Neural cell (in vitro differentiated cells): ENCODE data around the gene PTPRO. TPM values are rescaled to one million over a fixed set of nuclear protein-coding genes. Genes with fewer than 3 reads are reported as not detected.

Experiments used
- H2AFZ ChIP-seq: fragments of 200-600, 300-800 bp; sonication (generic), shearing (Covaris generic); 2 replicates; pipeline ENCODE4 v1.6.0; 2014; ENCODE audit warnings: low read depth, mild to moderate bottlenecking, antibody characterized with exemption, low read length, moderate library complexity
- H3F3A ChIP-seq: fragments of 200-600 bp; shearing (Covaris generic); 2 replicates; pipeline ENCODE4 v1.6.1; 2016; ENCODE audit warnings: mild to moderate bottlenecking, moderate library complexity, mixed read lengths, antibody characterized with exemption, low read length; ENCODE audit not compliant: insufficient read depth, poor library complexity, severe bottlenecking
- H3K27ac ChIP-seq: fragments of 200-600, 300-800 bp; sonication (generic), shearing (Covaris generic); 2 replicates; pipeline ENCODE4 v1.5.1; 2014; ENCODE audit warnings: mild to moderate bottlenecking, low read length, moderate library complexity
- H3K27me3 ChIP-seq: fragments of 300-800, 200-600 bp; sonication (generic), shearing (Covaris generic); 2 replicates; pipeline ENCODE4 v1.6.0; 2014; ENCODE audit warnings: mild to moderate bottlenecking, low read depth, low read length, moderate library complexity; ENCODE audit not compliant: insufficient read depth
- H3K36me3 ChIP-seq: fragments of 300-800, 200-600 bp; sonication (generic), shearing (Covaris generic); 2 replicates; pipeline ENCODE4 v1.5.1; 2014; ENCODE audit warnings: mild to moderate bottlenecking, antibody characterized with exemption, low read length, moderate library complexity; ENCODE audit not compliant: insufficient read depth
- H3K4me2 ChIP-seq: fragments of 300-800, 200-600 bp; sonication (generic), shearing (Covaris generic); 2 replicates; pipeline ENCODE4 v1.6.0; 2014; ENCODE audit warnings: mild to moderate bottlenecking, low read length
- H3K4me3 ChIP-seq: fragments of 300-800, 200-600 bp; sonication (generic), shearing (Covaris generic); 2 replicates; pipeline ENCODE4 v1.5.1; 2014; ENCODE audit warnings: mild to moderate bottlenecking, low read length, moderate library complexity
- H3K79me2 ChIP-seq: fragments of 200-600 bp; shearing (Covaris generic); replicated peaks from 2 replicates; pipeline ENCODE4 v1.6.0; 2014; ENCODE audit warnings: mild to moderate bottlenecking, low read length, moderate library complexity; ENCODE audit not compliant: insufficient read depth
- H3K9ac ChIP-seq: fragments of 300-800, 200-600 bp; sonication (generic), shearing (Covaris generic); 2 replicates; pipeline ENCODE4 v1.6.1; 2016; ENCODE audit warnings: mild to moderate bottlenecking, low read length, mixed read lengths
- H3K9me2 ChIP-seq: fragments of 200-600 bp; shearing (Covaris generic); 2 replicates; pipeline ENCODE4 v1.6.1; 2016; ENCODE audit warnings: mild to moderate bottlenecking, low read length, mixed read lengths; ENCODE audit not compliant: insufficient read depth
- H3K9me3 ChIP-seq: fragments of 200-600, 300-800 bp; sonication (generic), shearing (Covaris generic); 2 replicates; pipeline ENCODE4 v1.6.1; 2016; ENCODE audit warnings: mild to moderate bottlenecking, mixed run types, low read length, moderate library complexity, mixed read lengths
- H4K20me1 ChIP-seq: fragments of 200-600 bp; shearing (Covaris generic); 2 replicates; pipeline ENCODE4 v1.6.1; 2016; ENCODE audit warnings: mild to moderate bottlenecking, mixed run types; ENCODE audit not compliant: insufficient read depth
- EP300 ChIP-seq: fragments of 450-650 bp; conservative IDR thresholded peaks from 2 replicates; pipeline ENCODE4 v1.6.1; 2014; ENCODE audit warnings: antibody characterized with exemption, mild to moderate bottlenecking, moderate library complexity; ENCODE audit not compliant: poor library complexity, severe bottlenecking
- EZH2 ChIP-seq: fragments of 200-600, 300-800 bp; shearing (Covaris generic), sonication (generic); IDR thresholded peaks from 2 replicates; pipeline ENCODE4 v1.6.1; 2014; ENCODE audit warnings: antibody characterized with exemption, low read length, borderline replicate concordance, mild to moderate bottlenecking; ENCODE audit not compliant: insufficient read depth, poor library complexity, severe bottlenecking
- MXI1 ChIP-seq: fragments of 450-650 bp; conservative IDR thresholded peaks from 2 replicates; pipeline ENCODE4 v1.6.1; 2014; ENCODE audit warnings: antibody characterized with exemption, mild to moderate bottlenecking; ENCODE audit not compliant: poor library complexity, severe bottlenecking
- POLR2AphosphoS5 ChIP-seq: IDR thresholded peaks from 2 replicates; pipeline ENCODE4 v1.6.1; 2012
- RAD21 ChIP-seq: fragments of 450-650 bp; conservative IDR thresholded peaks from 2 replicates; pipeline ENCODE4 v1.6.1; 2014; ENCODE audit warnings: antibody characterized with exemption, mild to moderate bottlenecking, moderate library complexity
- REST ChIP-seq: IDR thresholded peaks from 2 replicates; pipeline ENCODE4 v1.6.1; 2012; ENCODE audit warnings: borderline replicate concordance
- SMC3 ChIP-seq: fragments of 450-650 bp; conservative IDR thresholded peaks from 2 replicates; pipeline ENCODE4 v1.6.1; 2014; ENCODE audit warnings: antibody characterized with exemption, mild to moderate bottlenecking, moderate library complexity; ENCODE audit not compliant: poor library complexity
- TAF1 ChIP-seq: IDR thresholded peaks from 2 replicates; pipeline ENCODE4 v1.6.1; 2012; ENCODE audit warnings: low read depth
- polyA plus RNA-seq: library from polyadenylated mRNA; depleted of rRNA; stranded (reverse); fragments of >200 nt; gene quantifications from 2 replicates; pipeline ENCODE4 v1.2.3, GENCODE V29; 2014
- TF ChIP-seq, protein P1 (sequence below): fragments of 450-650 bp; IDR thresholded peaks from 2 replicates; pipeline ENCODE4 v1.5.1; 2014; ENCODE audit warnings: antibody characterized with exemption, mild to moderate bottlenecking, moderate library complexity; ENCODE audit not compliant: poor library complexity, severe bottlenecking

The PTPRO gene
- polyA plus RNA-seq, 1 donor from 2014 or later: 124 TPM

- TF ChIP-seq SMC3: no peak
- no peak for TF ChIP-seq EZH2
- no peak for TF ChIP-seq EP300
- TF ChIP-seq, protein P1, sequence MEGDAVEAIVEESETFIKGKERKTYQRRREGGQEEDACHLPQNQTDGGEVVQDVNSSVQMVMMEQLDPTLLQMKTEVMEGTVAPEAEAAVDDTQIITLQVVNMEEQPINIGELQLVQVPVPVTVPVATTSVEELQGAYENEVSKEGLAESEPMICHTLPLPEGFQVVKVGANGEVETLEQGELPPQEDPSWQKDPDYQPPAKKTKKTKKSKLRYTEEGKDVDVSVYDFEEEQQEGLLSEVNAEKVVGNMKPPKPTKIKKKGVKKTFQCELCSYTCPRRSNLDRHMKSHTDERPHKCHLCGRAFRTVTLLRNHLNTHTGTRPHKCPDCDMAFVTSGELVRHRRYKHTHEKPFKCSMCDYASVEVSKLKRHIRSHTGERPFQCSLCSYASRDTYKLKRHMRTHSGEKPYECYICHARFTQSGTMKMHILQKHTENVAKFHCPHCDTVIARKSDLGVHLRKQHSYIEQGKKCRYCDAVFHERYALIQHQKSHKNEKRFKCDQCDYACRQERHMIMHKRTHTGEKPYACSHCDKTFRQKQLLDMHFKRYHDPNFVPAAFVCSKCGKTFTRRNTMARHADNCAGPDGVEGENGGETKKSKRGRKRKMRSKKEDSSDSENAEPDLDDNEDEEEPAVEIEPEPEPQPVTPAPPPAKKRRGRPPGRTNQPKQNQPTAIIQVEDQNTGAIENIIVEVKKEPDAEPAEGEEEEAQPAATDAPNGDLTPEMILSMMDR: no peak
- TF ChIP-seq RAD21: no peak
- no peak for TF ChIP-seq TAF1
- no peak for TF ChIP-seq POLR2AphosphoS5
- no peak for TF ChIP-seq MXI1
- no peak for TF ChIP-seq REST
- H4K20me1 ChIP-seq: no peaks in the 10 kb centered on the region
- H3K27me3 ChIP-seq: no peaks in the 10 kb centered on the region
- H2AFZ ChIP-seq: no peak overlapping the region
- H3K4me2 ChIP-seq: no peak overlapping the region
- no peaks in the 10 kb centered on the region for H3K79me2 ChIP-seq
- peaks cover 5% of the 10 kb centered on the region for H3K9me3 ChIP-seq
- H3K9me2 ChIP-seq: no peaks in the 10 kb centered on the region
- H3K36me3 ChIP-seq: no peaks in the 10 kb centered on the region
- no peaks in the 10 kb centered on the region for H3F3A ChIP-seq
- no peak overlapping the region for H3K4me3 ChIP-seq
- no peak overlapping the region for H3K27ac ChIP-seq
- no peak overlapping the region for H3K9ac ChIP-seq
Measured at GRCh38 chr12:15439459-15439858, 117.2 kb downstream of the PTPRO start.

DNA sequence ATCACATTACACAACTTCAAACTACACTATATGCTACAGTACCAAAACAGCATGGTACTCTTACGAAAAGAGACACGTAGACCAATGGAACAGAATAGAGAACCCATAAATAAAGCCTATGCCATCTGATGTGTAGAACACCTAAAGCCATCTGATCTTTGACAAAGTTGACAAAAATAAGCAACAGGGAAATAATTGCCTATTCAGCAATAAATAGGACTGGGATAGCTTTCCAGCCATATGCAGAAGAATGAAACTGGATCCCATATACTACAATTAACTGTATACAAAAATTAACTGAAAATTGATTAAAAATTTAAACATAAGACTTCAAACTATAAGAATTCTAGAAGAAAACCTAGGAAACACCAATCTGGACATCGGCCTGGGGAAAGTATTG is 120.7 kb downstream of the PTPRO start:
- Histone ChIP-seq H3K9ac (no peak overlapping the region), H3K36me3 (no peaks in the 10 kb centered on the region)

More for the DNA sequence above, 120.7 kb downstream of the PTPRO start:
- Histone ChIP-seq H3K79me2 (no peaks in the 10 kb centered on the region), H4K20me1 (no peaks in the 10 kb centered on the region), H3K9me2 (no peaks in the 10 kb centered on the region), H3K4me3 (no peak overlapping the region), H3F3A (no peaks in the 10 kb centered on the region), H3K9me3 (no peaks in the 10 kb centered on the region), H3K27ac (no peak overlapping the region), H3K4me2 (no peak overlapping the region), H2AFZ (no peak overlapping the region), H3K27me3 (no peaks in the 10 kb centered on the region)
- TF ChIP-seq REST: no peak
- TF ChIP-seq POLR2AphosphoS5: no peak
- TF ChIP-seq, protein P1: no peak
- TF ChIP-seq MXI1: no peak
- no peak for TF ChIP-seq SMC3
- no peak for TF ChIP-seq EP300
